Naive B cell (primary cell): ENCODE data around the gene RRP36. TPM values are rescaled to one million over a fixed set of nuclear protein-coding genes. Genes with fewer than 3 reads are reported as not detected.

Experiments used
- ATAC-seq, 2 donors: fragments of 150-1000 bp; cut with Tn5 transposase; 2 replicates each; pipeline ENCODE4 v1.10.0; 2021; ENCODE audit warnings: low read depth in 2 of 2, mild to moderate bottlenecking in 2 of 2, moderate library complexity in 2 of 2
- DNase-seq: peaks from one replicate; pipeline ENCODE4 v3.0.0; 2022
- H3K27ac Mint-ChIP-seq, 6 donors: one replicate each; pipeline ENCODE4 v1.8.0; 2020 to 2022; ENCODE audit warnings: mild to moderate bottlenecking in 6 of 6, mixed read lengths in 6 of 6, moderate library complexity in 5 of 6, inconsistent platforms in 2 of 6
- H3K27me3 Mint-ChIP-seq, 3 donors: one replicate each; pipeline ENCODE4 v1.8.0; 2021 to 2022; ENCODE audit warnings: mixed read lengths in 3 of 3, mild to moderate bottlenecking in 1 of 3
- H3K36me3 Mint-ChIP-seq, 2 donors: one replicate each; pipeline ENCODE4 v1.8.0; 2020 to 2022; ENCODE audit warnings: mixed read lengths in 2 of 2, inconsistent platforms in 1 of 2, mild to moderate bottlenecking in 1 of 2
- H3K4me1 Mint-ChIP-seq, 3 donors: one replicate each; pipeline ENCODE4 v1.8.0; 2020 to 2022; ENCODE audit warnings: mixed read lengths in 3 of 3, inconsistent platforms in 1 of 3, mild to moderate bottlenecking in 1 of 3, moderate library complexity in 1 of 3
- H3K4me3 Mint-ChIP-seq, 8 donors: one replicate each; pipeline ENCODE4 v1.8.0; 2020 to 2022; ENCODE audit warnings: mild to moderate bottlenecking in 8 of 8, mixed read lengths in 8 of 8, moderate library complexity in 8 of 8, inconsistent platforms in 2 of 8
- H3K9me3 Mint-ChIP-seq, 7 donors: one replicate each; pipeline ENCODE4 v1.8.0; 2020 to 2022; ENCODE audit warnings: mixed read lengths in 7 of 7, mild to moderate bottlenecking in 5 of 7, inconsistent platforms in 2 of 7, moderate library complexity in 1 of 7
- polyA plus RNA-seq, 6 donors: library from polyadenylated mRNA; unstranded; fragments of 300-500 nt; fragmentation: Illumina TruSeq; gene quantifications; one replicate each; pipeline ENCODE4 v1.2.3, GENCODE V29; 2021; ENCODE audit warnings: low read depth in 6 of 6

The RRP36 gene
- polyA plus RNA-seq, 6 donors from 2014 or later, result 27.8 to 55.0 (median 39.8) TPM

GRCh38 chr6:43062818-43063217, 41.4 kb downstream of the RRP36 start:
- Mint-ChIP-seq H3K27ac (no peak overlapping the region), H3K36me3 (peaks cover 4 to 38% of the 10 kb centered on the region in 2 donors), H3K27me3 (no peaks in the 10 kb centered on the region), H3K4me3 (peak overlapping the region in 2 of 8 donors; percentile 40 to 68), H3K4me1 (peaks cover 33 to 38% (median 36%) of the 10 kb centered on the region in 3 donors), H3K9me3 (no peaks in the 10 kb centered on the region)
- DNase-seq (no peak), ATAC-seq (no peak)

DNA sequence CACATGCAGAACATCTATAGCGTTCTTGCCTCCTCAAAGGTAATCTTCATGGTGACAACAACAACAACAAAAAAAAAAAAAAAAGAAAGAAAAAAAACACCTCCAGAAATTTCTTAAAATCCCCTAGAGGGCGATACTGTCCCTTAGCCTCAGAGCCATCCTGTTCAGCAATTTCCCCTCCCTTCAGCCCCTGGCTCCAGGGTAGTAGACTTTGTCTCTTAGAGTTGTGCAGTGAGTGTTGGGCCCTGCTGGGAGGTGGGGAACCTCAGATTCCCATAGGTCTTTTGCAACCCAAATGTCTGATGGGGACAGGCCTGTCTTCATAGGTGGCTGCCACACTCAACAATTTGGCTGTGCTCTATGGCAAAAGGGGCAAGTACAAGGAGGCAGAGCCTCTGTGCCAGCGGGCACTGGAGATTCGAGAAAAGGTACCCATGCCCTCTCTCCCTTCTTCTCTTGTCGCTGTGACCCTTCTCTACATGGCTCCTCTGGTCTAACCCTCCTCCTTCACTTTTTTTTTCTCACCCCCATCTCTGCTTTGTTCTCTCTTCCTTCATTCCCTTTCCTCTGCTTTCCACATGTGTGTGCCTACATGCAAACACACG, 48.7 kb downstream of the RRP36 start:
- ATAC-seq (peak; percentile 51 to 62), DNase-seq (no peak)
- no peaks in the 10 kb centered on the region for H3K27me3 Mint-ChIP-seq
- no peaks in the 10 kb centered on the region for H3K9me3 Mint-ChIP-seq
- peaks cover 0 to 4% (median 0%) of the 10 kb centered on the region in 3 donors for H3K4me1 Mint-ChIP-seq
- H3K27ac Mint-ChIP-seq, result peak overlapping the region in 2 of 6 donors; percentile 8 to 21
- H3K4me3 Mint-ChIP-seq, result no peak overlapping the region
- H3K36me3 Mint-ChIP-seq, result peaks cover 18 to 39% of the 10 kb centered on the region in 2 donors

DNA sequence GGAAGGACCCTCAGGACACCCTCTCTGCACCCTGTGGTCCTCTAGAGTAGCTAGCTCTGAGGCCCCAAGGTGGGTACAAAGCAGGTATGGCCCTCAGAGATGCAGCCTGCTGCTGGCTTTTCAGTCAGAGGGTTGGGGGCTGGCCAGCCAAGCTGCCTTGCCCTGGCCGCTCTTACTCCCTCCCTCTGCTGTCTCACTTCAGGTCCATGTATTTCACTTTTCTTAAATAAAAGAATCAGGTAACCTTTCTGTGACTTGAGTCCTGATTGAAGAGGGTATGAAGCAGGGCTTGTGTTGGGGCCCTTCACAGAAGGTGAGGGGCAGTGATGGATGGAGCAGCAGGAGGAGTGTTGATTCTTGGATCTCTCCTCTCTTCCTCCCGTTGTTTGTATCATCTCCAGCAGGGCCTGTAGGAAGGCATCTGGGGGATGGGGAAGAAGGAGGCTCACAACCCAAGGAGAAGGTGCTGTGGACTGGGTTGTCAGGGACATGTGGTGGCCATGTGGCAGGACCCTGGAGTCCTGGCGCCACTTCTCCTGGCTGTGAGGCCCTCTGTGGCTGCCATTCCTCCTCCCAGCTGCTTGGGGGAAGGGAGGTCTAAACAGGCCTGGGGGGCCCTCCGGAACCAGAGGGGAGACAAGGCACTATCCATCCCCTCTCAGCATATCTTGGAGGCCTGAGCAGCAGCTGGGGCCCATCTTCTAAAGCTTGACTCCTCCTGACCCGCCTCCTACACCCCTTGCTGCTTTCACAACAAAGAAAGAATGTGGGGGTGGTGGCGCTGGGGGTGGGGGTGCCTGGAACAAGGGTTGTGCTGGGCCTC, 53.6 kb downstream of the RRP36 start:
- ATAC-seq, result no peak
- H3K9me3 Mint-ChIP-seq, result peaks cover 0 to 2% (median 0%) of the 10 kb centered on the region in 7 donors
- H3K4me3 Mint-ChIP-seq, result peak overlapping the region in 7 of 8 donors; percentile 15 to 85 (median 75)
- peaks cover 13 to 19% (median 17%) of the 10 kb centered on the region in 3 donors for H3K27me3 Mint-ChIP-seq
- no peak overlapping the region for H3K27ac Mint-ChIP-seq
- peaks cover 0 to 22% (median 9%) of the 10 kb centered on the region in 3 donors for H3K4me1 Mint-ChIP-seq
- DNase-seq, result no peak
- peaks cover 18 to 27% of the 10 kb centered on the region in 2 donors for H3K36me3 Mint-ChIP-seq

DNA sequence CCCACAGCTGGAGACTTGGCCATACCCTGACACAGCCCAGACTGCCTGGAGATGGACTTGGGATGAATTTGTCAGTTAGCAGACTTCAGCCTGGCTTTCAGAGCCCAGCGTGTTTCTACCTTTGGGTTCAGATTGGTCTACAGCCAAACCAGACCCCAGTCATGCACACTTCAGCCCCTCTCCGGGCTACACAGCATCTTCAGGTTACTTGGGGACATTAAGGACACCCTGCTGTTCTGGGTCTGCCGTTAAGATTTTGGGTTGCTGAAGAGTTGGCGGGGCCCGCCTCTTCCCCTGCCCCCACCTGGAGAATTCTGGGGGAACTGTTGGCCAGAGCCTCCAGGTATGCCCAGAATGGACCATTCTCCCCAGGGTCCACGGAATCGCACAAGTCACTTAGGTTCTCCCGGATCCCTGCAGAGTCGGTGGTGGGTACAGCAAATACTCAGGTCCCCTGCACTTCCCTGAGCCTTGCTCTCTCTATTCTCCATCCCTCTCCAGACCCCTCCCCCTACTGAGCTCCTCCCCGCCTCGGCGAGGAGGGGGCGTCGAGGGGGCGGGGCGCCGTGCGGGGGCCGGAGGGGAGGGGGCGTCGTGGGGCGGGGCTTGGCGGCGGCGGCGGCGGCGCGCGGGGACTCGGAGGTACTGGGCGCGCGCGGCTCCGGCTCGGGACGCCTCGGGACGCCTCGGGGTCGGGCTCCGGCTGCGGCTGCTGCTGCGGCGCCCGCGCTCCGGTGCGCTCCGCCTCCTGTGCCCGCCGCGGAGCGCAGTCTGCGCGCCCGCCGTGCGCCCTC, 54.4 kb downstream of the RRP36 start, which contains the start of gene PTK7:
PTK7 (plus strand) TSS at position 645 of the 794 bp plus-strand sequence. CDS start 175 bp downstream, outside the sequence.
- Mint-ChIP-seq H3K27me3 (peaks cover 13 to 19% (median 17%) of the 10 kb centered on the region in 3 donors), H3K9me3 (peaks cover 0 to 2% (median 0%) of the 10 kb centered on the region in 7 donors), H3K27ac (no peak within 1 kb of the TSS), H3K4me1 (peaks cover 0 to 20% (median 9%) of the 10 kb centered on the region in 3 donors), H3K36me3 (peaks cover 18 to 20% of the 10 kb centered on the region in 2 donors), H3K4me3 (peak within 1 kb of the TSS; percentile 47 to 85 (median 74))
- peak; percentile 63 to 76 for ATAC-seq
- DNase-seq, result no peak

- DNase-seq (no peak), ATAC-seq (peak; percentile 23 to 32)
- Mint-ChIP-seq H3K27ac (no peak overlapping the region), H3K9me3 (peaks cover 0 to 2% (median 0%) of the 10 kb centered on the region in 7 donors), H3K4me1 (peaks cover 0 to 20% (median 9%) of the 10 kb centered on the region in 3 donors), H3K4me3 (peak overlapping the region; percentile 47 to 82 (median 69)), H3K36me3 (peaks cover 14 to 16% of the 10 kb centered on the region in 2 donors), H3K27me3 (peaks cover 13 to 19% (median 17%) of the 10 kb centered on the region in 3 donors)
Measured at GRCh38 chr6:43076464-43077332, 55.3 kb downstream of the RRP36 start.

- Mint-ChIP-seq H3K4me1 (peaks cover 0 to 20% (median 9%) of the 10 kb centered on the region in 3 donors), H3K27ac (no peak overlapping the region), H3K9me3 (peaks cover 0 to 2% (median 0%) of the 10 kb centered on the region in 7 donors), H3K4me3 (peak overlapping the region; percentile 47 to 82 (median 69)), H3K27me3 (peaks cover 13 to 19% (median 17%) of the 10 kb centered on the region in 3 donors), H3K36me3 (peaks cover 8 to 11% of the 10 kb centered on the region in 2 donors)
- ATAC-seq, result no peak
- no peak for DNase-seq
Measured at GRCh38 chr6:43077333-43077809, 55.9 kb downstream of the RRP36 start.

DNA sequence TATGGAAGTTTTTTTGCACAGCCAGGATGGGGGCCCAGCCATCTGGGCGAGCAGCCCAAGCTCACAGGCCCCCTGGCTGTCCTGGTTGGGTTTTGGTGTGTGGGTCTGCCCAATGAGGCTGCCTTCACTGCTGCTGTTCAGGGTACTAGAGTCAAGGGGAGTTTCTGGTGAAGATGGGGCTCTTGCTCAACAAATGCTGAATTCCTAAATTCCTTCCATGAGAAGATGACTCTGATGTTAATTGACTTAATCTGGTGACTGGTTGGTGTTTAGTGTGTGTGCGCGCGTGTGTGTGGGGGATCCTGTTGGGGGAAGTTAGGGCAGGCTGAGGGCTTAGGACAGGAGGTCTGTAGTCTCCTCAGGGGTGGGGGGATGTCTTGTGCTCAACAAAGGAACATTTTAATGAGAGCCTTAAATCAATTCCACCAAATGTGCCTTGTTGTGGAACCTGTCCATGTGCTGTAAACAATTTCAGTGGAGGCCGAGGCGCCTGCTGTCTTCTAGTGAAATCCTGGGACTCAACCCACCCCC, 56.6 kb downstream of the RRP36 start:
- Mint-ChIP-seq H3K4me1 (peaks cover 0 to 20% (median 9%) of the 10 kb centered on the region in 3 donors), H3K36me3 (peaks cover under 1 to 4% of the 10 kb centered on the region in 2 donors), H3K4me3 (peak overlapping the region in 4 of 8 donors; percentile 12 to 60 (median 32)), H3K27ac (no peak overlapping the region), H3K27me3 (peaks cover 13 to 19% (median 17%) of the 10 kb centered on the region in 3 donors), H3K9me3 (peaks cover 0 to 2% (median 0%) of the 10 kb centered on the region in 7 donors)
- ATAC-seq (no peak), DNase-seq (no peak)

- Mint-ChIP-seq H3K4me3 (no peak overlapping the region), H3K27ac (peak overlapping the region in 1 of 6 donors; percentile 73)
Measured at GRCh38 chr6:43078691-43079090, 57.3 kb downstream of the RRP36 start.

More at GRCh38 chr6:43078691-43079090, 57.3 kb downstream of the RRP36 start:
- Mint-ChIP-seq H3K27me3 (peaks cover 17 to 19% (median 17%) of the 10 kb centered on the region in 3 donors), H3K4me1 (peaks cover 0 to 20% (median 9%) of the 10 kb centered on the region in 3 donors), H3K9me3 (peaks cover 0 to 2% (median 0%) of the 10 kb centered on the region in 7 donors), H3K36me3 (peaks cover 0 to 3% of the 10 kb centered on the region in 2 donors)
- DNase-seq, result no peak
- no peak for ATAC-seq

Other genes starting within 250 kb of the RRP36 start
- 1 to 10 TPM; 1.8 to 4.9 (median 4.1) TPM for gene BICRAL, start 239.6 kb upstream of the RRP36 start, polyA plus RNA-seq
- 10 to 100 TPM; 26.8 to 81.7 (median 61.0) TPM for gene RPL7L1, start 142.0 kb upstream of the RRP36 start, polyA plus RNA-seq
- gene PTCRA, start 105.6 kb upstream of the RRP36 start, polyA plus RNA-seq, result 1 to 10 TPM in 1 of 6 donors, under 1 TPM in 3, not detected in 2; 0.41 to 1.9 (median 0.68) TPM
- 100 to 1,000 TPM; 153 to 199 (median 177) TPM for gene CNPY3, start 92.1 kb upstream of the RRP36 start, polyA plus RNA-seq
- 1 to 10 TPM in 1 of 6 donors, under 1 TPM in 3, not detected in 2; 0.26 to 1.1 (median 0.28) TPM for gene GNMT, start 60.9 kb upstream of the RRP36 start, polyA plus RNA-seq
- gene PEX6, start 42.4 kb upstream of the RRP36 start, polyA plus RNA-seq, result 10 to 100 TPM; 10.6 to 23.5 (median 15.7) TPM
- 10 to 100 TPM; 13.6 to 23.8 (median 14.5) TPM for gene PPP2R5D, start 37.1 kb upstream of the RRP36 start, polyA plus RNA-seq
- gene MEA1, start 7.7 kb upstream of the RRP36 start, polyA plus RNA-seq, result 100 to 1,000 TPM in 4 of 6 donors, 10 to 100 TPM in 2; 91.3 to 172 (median 103) TPM
- 100 to 1,000 TPM in 1 of 6 donors, 10 to 100 TPM in 5; 88.7 to 121 (median 92.0) TPM for gene KLHDC3, start 7.4 kb upstream of the RRP36 start, polyA plus RNA-seq
- gene CUL7, start 32.2 kb downstream of the RRP36 start, polyA plus RNA-seq, result 1 to 10 TPM; 3.1 to 6.4 (median 4.4) TPM
- gene MRPL2, start 37.8 kb downstream of the RRP36 start, polyA plus RNA-seq, result 10 to 100 TPM; 27.2 to 61.1 (median 42.3) TPM
- 10 to 100 TPM in 4 of 6 donors, 1 to 10 TPM in 2; 1.3 to 11.2 (median 10.5) TPM for gene KLC4, start 38.0 kb downstream of the RRP36 start, polyA plus RNA-seq
- not detected for gene PTK7, start 54.7 kb downstream of the RRP36 start, polyA plus RNA-seq
- gene SRF, start 149.6 kb downstream of the RRP36 start, polyA plus RNA-seq, result 1 to 10 TPM; 2.5 to 5.3 (median 4.7) TPM
- 10 to 100 TPM in 3 of 6 donors, 1 to 10 TPM in 3; 1.2 to 16.5 (median 9.5) TPM for gene CUL9, start 160.6 kb downstream of the RRP36 start, polyA plus RNA-seq
- 100 to 1,000 TPM; 101 to 176 (median 133) TPM for gene DNPH1, start 207.9 kb downstream of the RRP36 start, polyA plus RNA-seq
- gene TTBK1, start 221.9 kb downstream of the RRP36 start, polyA plus RNA-seq, result not detected